Activated naive CD4-positive, alpha-beta T cell treated with anti-CD3 and anti-CD28 coated beads for 36 hours (primary cell): ENCODE measurements around the gene DMRTA2. TPM values are rescaled to one million over a fixed set of nuclear protein-coding genes. Genes with fewer than 3 reads are reported as not detected.

ENCODE experiments used
- CTCF ChIA-PET: fragments of 350-600 bp; sonication (Branson Sonifier 250); formaldehyde crosslinking; loops from one replicate; lab custom pipeline; 2021; ENCODE audit warnings: antibody characterized with exemption; lab: Charles Lee
- DNase-seq: peaks from one replicate; pipeline ENCODE4 v3.0.0-alpha.2; 2020
- H3K27ac Mint-ChIP-seq: one replicate; pipeline ENCODE4 v1.8.0; 2021; ENCODE audit warnings: mild to moderate bottlenecking, mixed read lengths
- H3K27me3 Mint-ChIP-seq: one replicate; pipeline ENCODE4 v1.8.0; 2021; ENCODE audit warnings: low read depth, mixed read lengths
- H3K36me3 Mint-ChIP-seq: one replicate; pipeline ENCODE4 v1.8.0; 2021; ENCODE audit warnings: low read depth, mixed read lengths
- H3K4me1 Mint-ChIP-seq: one replicate; pipeline ENCODE4 v1.8.0; 2021; ENCODE audit warnings: low read depth, mixed read lengths
- H3K4me3 Mint-ChIP-seq: one replicate; pipeline ENCODE4 v1.8.0; 2021; ENCODE audit warnings: mild to moderate bottlenecking, moderate library complexity, mixed read lengths
- H3K9me3 Mint-ChIP-seq: one replicate; pipeline ENCODE4 v1.8.0; 2021; ENCODE audit warnings: mixed read lengths
- intact Hi-C: fragments of 100-400 bp; cut with micrococcal nuclease; formaldehyde crosslinking; loops from one replicate; pipeline ENCODE4 v1.15.1; 2023
- total RNA-seq, 2 experiments: library from RNA; stranded (reverse); gene quantifications; one replicate each; pipeline ENCODE4 v1.2.3, GENCODE V29; 2021

DMRTA2 gene
- total RNA-seq, 2 experiments from 2014 or later: 0.07 TPM; not detected in 1

- Mint-ChIP-seq H3K36me3 (no peaks in the 10 kb centered on the region), H3K4me3 (peak overlapping the region; percentile 3), H3K9me3 (no peaks in the 10 kb centered on the region), H3K4me1 (peaks cover 57% of the 10 kb centered on the region), H3K27me3 (peaks cover 78% of the 10 kb centered on the region), H3K27ac (no peak overlapping the region)
- CTCF ChIA-PET: interaction anchor here (0.6 to 1.1 kb wide), 2 partner anchors 13 to 18 kb away, joined by 3 read pairs; no protein-coding TSS in a partner anchor
- no peak for DNase-seq
- intact Hi-C loops: loop anchor here (5.0 kb wide), 1 partner anchor 545 kb away; no protein-coding TSS in a partner anchor
These were observed 1.2 kb downstream of the DMRTA2 start for GRCh38 chr1:50421768-50422674.

- intact Hi-C loops: loop anchor here (5.0 kb wide), 1 partner anchor 546 kb away; no protein-coding TSS in a partner anchor
- Mint-ChIP-seq H3K4me3 (peak overlapping the region; percentile 3), H3K27me3 (peaks cover 81% of the 10 kb centered on the region), H3K4me1 (peaks cover 63% of the 10 kb centered on the region), H3K36me3 (no peaks in the 10 kb centered on the region), H3K27ac (no peak overlapping the region), H3K9me3 (no peaks in the 10 kb centered on the region)
- CTCF ChIA-PET: interaction anchor here (1.1 kb wide), 1 partner anchor 14 kb away, joined by 3 read pairs; no protein-coding TSS in a partner anchor
- no peak for DNase-seq
These were observed 1.9 kb downstream of the DMRTA2 start for GRCh38 chr1:50421366-50421748.

GRCh38 chr1:50420689-50421365 is 2.4 kb downstream of the DMRTA2 start:
- Mint-ChIP-seq H3K9me3 (no peaks in the 10 kb centered on the region), H3K27me3 (peaks cover 81% of the 10 kb centered on the region), H3K36me3 (no peaks in the 10 kb centered on the region), H3K4me3 (no peak overlapping the region), H3K27ac (no peak overlapping the region), H3K4me1 (peaks cover 61% of the 10 kb centered on the region)
- intact Hi-C loops: loop anchor here (5.0 kb wide), 1 partner anchor 546 kb away; no protein-coding TSS in a partner anchor
- CTCF ChIA-PET: interaction anchor here (1.1 kb wide), 1 partner anchor 15 kb away, joined by 3 read pairs; no protein-coding TSS in a partner anchor
- no peak for DNase-seq

- no peak overlapping the region for H3K27ac Mint-ChIP-seq
- DNase-seq: no peak
- H3K4me1 Mint-ChIP-seq: peaks cover 60% of the 10 kb centered on the region
- H3K4me3 Mint-ChIP-seq: peak overlapping the region; percentile 5
- peaks cover 81% of the 10 kb centered on the region for H3K27me3 Mint-ChIP-seq
- H3K36me3 Mint-ChIP-seq: no peaks in the 10 kb centered on the region
- CTCF ChIA-PET: no interaction called here
- H3K9me3 Mint-ChIP-seq: no peaks in the 10 kb centered on the region
- intact Hi-C loops: loop anchor here (1.0 to 5.0 kb wide), 2 partner anchors 8 to 547 kb away; no protein-coding TSS in a partner anchor
These were observed 3.2 kb downstream of the DMRTA2 start for GRCh38 chr1:50419907-50420677.

- Mint-ChIP-seq H3K4me1 (peaks cover 52% of the 10 kb centered on the region), H3K9me3 (no peaks in the 10 kb centered on the region), H3K4me3 (no peak overlapping the region), H3K27ac (no peak overlapping the region), H3K27me3 (peaks cover 81% of the 10 kb centered on the region), H3K36me3 (no peaks in the 10 kb centered on the region)
- intact Hi-C loops: loop anchor here (1.0 kb wide), 1 partner anchor 9 kb away; no protein-coding TSS in a partner anchor
- CTCF ChIA-PET: no interaction called here
- DNase-seq: no peak
These were observed 3.9 kb downstream of the DMRTA2 start for GRCh38 chr1:50419192-50419906.

GRCh38 chr1:50418600-50419109 is 4.6 kb downstream of the DMRTA2 start:
- no peaks in the 10 kb centered on the region for H3K36me3 Mint-ChIP-seq
- CTCF ChIA-PET: no interaction called here
- intact Hi-C loops: loop anchor here (1.0 kb wide), 1 partner anchor 10 kb away; no protein-coding TSS in a partner anchor
- H3K9me3 Mint-ChIP-seq: no peaks in the 10 kb centered on the region
- peaks cover 46% of the 10 kb centered on the region for H3K4me1 Mint-ChIP-seq
- no peak for DNase-seq
- peaks cover 80% of the 10 kb centered on the region for H3K27me3 Mint-ChIP-seq
- H3K4me3 Mint-ChIP-seq: no peak overlapping the region
- H3K27ac Mint-ChIP-seq: no peak overlapping the region

GRCh38 chr1:50417946-50418599 is 5.2 kb downstream of the DMRTA2 start:
- H3K27me3 Mint-ChIP-seq: peaks cover 78% of the 10 kb centered on the region
- CTCF ChIA-PET: no interaction called here
- H3K27ac Mint-ChIP-seq: no peak overlapping the region
- no peaks in the 10 kb centered on the region for H3K9me3 Mint-ChIP-seq
- peaks cover 41% of the 10 kb centered on the region for H3K4me1 Mint-ChIP-seq
- H3K4me3 Mint-ChIP-seq: peak overlapping the region; percentile 9
- no peak for DNase-seq
- no peaks in the 10 kb centered on the region for H3K36me3 Mint-ChIP-seq
- intact Hi-C loops: no loop called here

GRCh38 chr1:50417507-50417906 is 5.7 kb downstream of the DMRTA2 start:
- Mint-ChIP-seq H3K9me3 (no peaks in the 10 kb centered on the region), H3K27me3 (peaks cover 75% of the 10 kb centered on the region), H3K27ac (no peak overlapping the region), H3K4me3 (no peak overlapping the region), H3K4me1 (peaks cover 36% of the 10 kb centered on the region), H3K36me3 (no peaks in the 10 kb centered on the region)
- intact Hi-C loops: no loop called here
- CTCF ChIA-PET: no interaction called here
- DNase-seq: no peak

GRCh38 chr1:50416553-50417453 is 6.4 kb downstream of the DMRTA2 start:
- intact Hi-C loops: no loop called here
- DNase-seq: no peak
- Mint-ChIP-seq H3K27ac (no peak overlapping the region), H3K36me3 (no peaks in the 10 kb centered on the region), H3K27me3 (peaks cover 68% of the 10 kb centered on the region), H3K9me3 (no peaks in the 10 kb centered on the region), H3K4me3 (no peak overlapping the region), H3K4me1 (peaks cover 31% of the 10 kb centered on the region)
- CTCF ChIA-PET: no interaction called here

- Mint-ChIP-seq H3K27ac (no peak overlapping the region), H3K9me3 (no peaks in the 10 kb centered on the region), H3K36me3 (no peaks in the 10 kb centered on the region), H3K27me3 (peaks cover 64% of the 10 kb centered on the region), H3K4me1 (peaks cover 27% of the 10 kb centered on the region), H3K4me3 (no peak overlapping the region)
- CTCF ChIA-PET: no interaction called here
- no peak for DNase-seq
- intact Hi-C loops: no loop called here
These were observed 7.1 kb downstream of the DMRTA2 start for GRCh38 chr1:50416150-50416527.
